HCT116 (cell line): ENCODE measurements around the gene NCOA1. TPM values are rescaled to one million over a fixed set of nuclear protein-coding genes. Genes with fewer than 3 reads are reported as not detected.

Experiments used
- ATAC-seq: fragments of 200-7000 bp; cut with Tn5 transposase; 2 replicates; pipeline ENCODE4 v1.9.1; 2020; ENCODE audit warnings: mild to moderate bottlenecking, moderate library complexity
- BruUV-seq: library from RNA; stranded (reverse); fragments of 400-500 nt; replicated peaks from 2 replicates; lab custom pipeline; 2021; lab: Mats Ljungman, UMichigan
- CTCF ChIA-PET: fragments of 300-600 bp; sonication (Branson Sonifier 250); formaldehyde crosslinking; loops from one replicate; lab custom pipeline; 2021; ENCODE audit warnings: antibody characterized with exemption; lab: Charles Lee
- POLR2A ChIA-PET: fragments of 300-600, 350-600 bp; sonication (Branson Sonifier 250); formaldehyde crosslinking; loops from one replicate; lab custom pipeline; 2021; ENCODE audit warnings: antibody characterized with exemption; lab: Charles Lee
- RAD21 ChIA-PET, 2 experiments: fragments of 300-600 bp; sonication (Branson Sonifier 250); formaldehyde crosslinking; loops; one replicate each; lab custom pipeline; 2023; ENCODE audit warnings: low total read pairs in 2 of 2; ENCODE audit not compliant: uncharacterized antibody in 2 of 2, unreplicated experiment in 2 of 2, low non-redundant PET in 1 of 2; lab: Charles Lee
- DNase-seq: peaks from one replicate; pipeline ENCODE4 v3.0.0-alpha.2; 2010; ENCODE audit warnings: low read depth, low spot score
- H2AFZ ChIP-seq: fragments of 200-600 bp; shearing (Covaris generic), sonication (generic); 2 replicates; pipeline ENCODE4 v1.6.1; 2017; ENCODE audit warnings: low read depth, mixed run types, mixed read lengths, antibody characterized with exemption, low read length; ENCODE audit not compliant: poor library complexity, severe bottlenecking
- H3K27ac ChIP-seq: 2 replicates; pipeline ENCODE4 v1.5.1; 2012; ENCODE audit warnings: low read depth, low read length
- H3K27me3 ChIP-seq: fragments of 200-600 bp; sonication (generic); 2 replicates; pipeline ENCODE4 v1.6.1; 2016; ENCODE audit warnings: mixed run types, low read length, mixed read lengths; ENCODE audit not compliant: insufficient read depth
- H3K36me3 ChIP-seq, 2 experiments: fragments of 200-500 bp in 1 of 2; fragments of 200-600 bp in 1 of 2; sonication (Bioruptor generic) in 1 of 2; sonication (generic) in 1 of 2; 2 replicates each; pipeline versions ENCODE4 v1.5.1 to v1.6.1; 2014 to 2016; ENCODE audit warnings: low read length in 2 of 2, inconsistent platforms in 1 of 2, mixed read lengths in 1 of 2, mixed run types in 1 of 2; ENCODE audit not compliant: insufficient read depth in 2 of 2, control insufficient read depth in 1 of 2
- H3K4me1 ChIP-seq, 2 experiments: fragments of 200-600 bp in 1 of 2; sonication (generic) in 1 of 2; 2 replicates each; pipeline versions ENCODE4 v1.5.1 to v1.6.1; 2012 to 2017; ENCODE audit warnings: low read length in 2 of 2, inconsistent platforms in 1 of 2, mild to moderate bottlenecking in 1 of 2, mixed read lengths in 1 of 2, mixed run types in 1 of 2, moderate library complexity in 1 of 2; ENCODE audit not compliant: insufficient read depth in 2 of 2, control insufficient read depth in 1 of 2
- H3K4me2 ChIP-seq: fragments of 200-600 bp; sonication (generic); 2 replicates; pipeline ENCODE4 v1.6.1; 2017; ENCODE audit warnings: mixed run types, low read length, mixed read lengths
- H3K4me3 ChIP-seq, 2 experiments: fragments of 200-600 bp in 1 of 2; sonication (generic) in 1 of 2; replicated peaks in 1 of 2; 2 replicates each; pipeline ENCODE4 v1.5.1; 2011 to 2016; ENCODE audit warnings: low read length in 2 of 2, control low read depth in 1 of 2, low read depth in 1 of 2, mild to moderate bottlenecking in 1 of 2, mixed read lengths in 1 of 2, mixed run types in 1 of 2
- H3K79me2 ChIP-seq: fragments of 200-600 bp; sonication (generic); 2 replicates; pipeline ENCODE4 v1.6.1; 2017; ENCODE audit warnings: mild to moderate bottlenecking, mixed run types, low read length, moderate library complexity, mixed read lengths; ENCODE audit not compliant: insufficient read depth
- H3K9ac ChIP-seq: fragments of 200-600 bp; sonication (generic); 2 replicates; pipeline ENCODE4 v1.6.1; 2016; ENCODE audit warnings: low read length, mixed read lengths
- H3K9me2 ChIP-seq: fragments of 200-600 bp; sonication (generic), shearing (Covaris generic); 2 replicates; pipeline ENCODE4 v1.6.1; 2017; ENCODE audit warnings: mixed run types, mild to moderate bottlenecking, moderate library complexity; ENCODE audit not compliant: insufficient read depth
- H3K9me3 ChIP-seq, 2 experiments: fragments of 200-500 bp in 1 of 2; fragments of 200-600 bp in 1 of 2; sonication (Bioruptor generic) in 1 of 2; sonication (generic) in 1 of 2; 2 replicates each; pipeline ENCODE4 v1.6.1; 2014 to 2017; ENCODE audit warnings: low read length in 2 of 2, mixed read lengths in 2 of 2, inconsistent platforms in 1 of 2, low read depth in 1 of 2, mild to moderate bottlenecking in 1 of 2, mixed run types in 1 of 2, moderate library complexity in 1 of 2; ENCODE audit not compliant: control insufficient read depth in 1 of 2, insufficient read depth in 1 of 2
- H4K20me1 ChIP-seq: fragments of 200-600 bp; sonication (generic), shearing (Covaris generic); 2 replicates; pipeline ENCODE4 v1.6.1; 2017; ENCODE audit warnings: mixed run types, mild to moderate bottlenecking, moderate library complexity; ENCODE audit not compliant: insufficient read depth
- EGR1 ChIP-seq: IDR thresholded peaks from 2 replicates; pipeline ENCODE4 v1.6.1; 2012; ENCODE audit warnings: low read depth
- ELF1 ChIP-seq: IDR thresholded peaks from 2 replicates; pipeline ENCODE4 v1.6.1; 2012; ENCODE audit warnings: low read depth, borderline replicate concordance
- EZH2 ChIP-seq: fragments of 200-600 bp; sonication (generic); IDR thresholded peaks from 2 replicates; pipeline ENCODE4 v1.6.1; 2017; ENCODE audit warnings: antibody characterized with exemption, mixed run types
- EZH2phosphoT487 ChIP-seq: fragments of 200-600 bp; IDR thresholded peaks from 2 replicates; pipeline ENCODE4 v1.6.1; 2018; ENCODE audit warnings: antibody characterized with exemption, borderline replicate concordance
- FOSL1 ChIP-seq: IDR thresholded peaks from 2 replicates; pipeline ENCODE4 v1.6.1; 2012; ENCODE audit warnings: low read depth
- POLR2AphosphoS5 ChIP-seq: IDR thresholded peaks from 2 replicates; pipeline ENCODE4 v1.6.1; 2011; ENCODE audit warnings: mild to moderate bottlenecking, low read depth, low read length, moderate library complexity
- RAD21 ChIP-seq: IDR thresholded peaks from 2 replicates; pipeline ENCODE4 v1.6.1; 2012; ENCODE audit warnings: low read depth, mild to moderate bottlenecking
- SIN3A ChIP-seq: IDR thresholded peaks from 2 replicates; pipeline ENCODE4 v1.6.1; 2012; ENCODE audit warnings: low read depth
- TCF7L2 ChIP-seq: IDR thresholded peaks from 2 replicates; pipeline ENCODE4 v1.7.0; 2011; ENCODE audit warnings: borderline replicate concordance, inconsistent platforms; ENCODE audit not compliant: insufficient read depth, insufficient read length; ENCODE audit errors: extremely low read depth
- YY1 ChIP-seq: IDR thresholded peaks from 2 replicates; pipeline ENCODE4 v1.6.1; 2011; ENCODE audit warnings: low read length, low read depth, moderate library complexity, mild to moderate bottlenecking; ENCODE audit not compliant: insufficient replicate concordance; ENCODE audit errors: extremely low read depth
- intact Hi-C: fragments of 100-400 bp; cut with micrococcal nuclease; formaldehyde crosslinking; loops from 2 replicates; pipeline ENCODE4 v1.10.0; 2022
- total RNA-seq: library from RNA; stranded (reverse); gene quantifications from one replicate; pipeline ENCODE4 v1.2.1, GENCODE V29; 2021; ENCODE audit not compliant: unreplicated experiment
- TF ChIP-seq, protein P1 (sequence below), 3 experiments: fragments of 200-600 bp in 1 of 3; sonication (generic) in 1 of 3; IDR thresholded peaks in 2 of 3; conservative IDR thresholded peaks in 1 of 3; 2 replicates each; pipeline ENCODE4 v1.5.1; 2012 to 2017; ENCODE audit warnings: low read depth in 2 of 3, low read length in 2 of 3, antibody characterized with exemption in 1 of 3, borderline replicate concordance in 1 of 3, control low read depth in 1 of 3, mild to moderate bottlenecking in 1 of 3, mixed read lengths in 1 of 3, mixed run types in 1 of 3, moderate library complexity in 1 of 3; ENCODE audit not compliant: insufficient read depth in 1 of 3
- TF ChIP-seq, protein P2 (sequence below): IDR thresholded peaks from 2 replicates; pipeline ENCODE4 v1.6.1; 2012
- TF ChIP-seq, protein P3 (sequence below): IDR thresholded peaks from 2 replicates; pipeline ENCODE4 v1.6.1; 2012; ENCODE audit warnings: low read depth

The NCOA1 gene
- total RNA-seq, 1 experiment from 2014 or later: 10.4 TPM

DNA sequence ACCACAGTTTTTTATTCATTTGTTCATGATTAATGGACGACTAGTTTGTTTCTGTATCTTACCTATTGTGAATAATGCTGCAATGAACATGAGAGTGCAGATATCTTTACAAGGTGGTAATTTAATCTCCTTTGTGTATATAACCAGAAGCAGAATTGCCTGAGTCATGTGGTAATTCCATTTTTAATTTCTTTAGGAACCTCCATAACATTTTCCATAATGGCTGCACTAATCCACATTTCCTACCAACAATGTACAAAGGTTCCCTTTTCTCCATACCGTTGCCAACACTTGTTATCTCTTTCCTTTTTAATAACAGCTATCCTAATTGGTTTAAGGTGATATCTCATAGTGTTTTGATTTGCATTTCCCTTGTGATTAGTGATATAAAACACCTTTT lies 36.5 kb downstream of the NCOA1 start:
- no peak overlapping the region for H2AFZ ChIP-seq
- H3K4me3 ChIP-seq: no peak overlapping the region
- no peaks in the 10 kb centered on the region for H3K9me3 ChIP-seq
- ChIA-PET RAD21 (no interaction called here), POLR2A (no interaction called here), CTCF (interaction anchor here (0.7 kb wide), 1 partner anchor 23 kb away, joined by 3 read pairs; no protein-coding TSS in a partner anchor)
- H3K4me2 ChIP-seq: no peak overlapping the region
- H3K36me3 ChIP-seq: no peaks in the 10 kb centered on the region
- H4K20me1 ChIP-seq: no peaks in the 10 kb centered on the region
- BruUV-seq: no TSS peak
- TF ChIP-seq RAD21 (no peak), TCF7L2 (no peak), YY1 (no peak), SIN3A (no peak), FOSL1 (no peak), ELF1 (no peak), EZH2 (no peak), POLR2AphosphoS5 (no peak), EZH2phosphoT487 (no peak), EGR1 (no peak)
- TF ChIP-seq, protein P1, sequence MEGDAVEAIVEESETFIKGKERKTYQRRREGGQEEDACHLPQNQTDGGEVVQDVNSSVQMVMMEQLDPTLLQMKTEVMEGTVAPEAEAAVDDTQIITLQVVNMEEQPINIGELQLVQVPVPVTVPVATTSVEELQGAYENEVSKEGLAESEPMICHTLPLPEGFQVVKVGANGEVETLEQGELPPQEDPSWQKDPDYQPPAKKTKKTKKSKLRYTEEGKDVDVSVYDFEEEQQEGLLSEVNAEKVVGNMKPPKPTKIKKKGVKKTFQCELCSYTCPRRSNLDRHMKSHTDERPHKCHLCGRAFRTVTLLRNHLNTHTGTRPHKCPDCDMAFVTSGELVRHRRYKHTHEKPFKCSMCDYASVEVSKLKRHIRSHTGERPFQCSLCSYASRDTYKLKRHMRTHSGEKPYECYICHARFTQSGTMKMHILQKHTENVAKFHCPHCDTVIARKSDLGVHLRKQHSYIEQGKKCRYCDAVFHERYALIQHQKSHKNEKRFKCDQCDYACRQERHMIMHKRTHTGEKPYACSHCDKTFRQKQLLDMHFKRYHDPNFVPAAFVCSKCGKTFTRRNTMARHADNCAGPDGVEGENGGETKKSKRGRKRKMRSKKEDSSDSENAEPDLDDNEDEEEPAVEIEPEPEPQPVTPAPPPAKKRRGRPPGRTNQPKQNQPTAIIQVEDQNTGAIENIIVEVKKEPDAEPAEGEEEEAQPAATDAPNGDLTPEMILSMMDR (IDR thresholded peaks at IDR 0.05 in 2 of 3, conservative IDR thresholded peaks at IDR 0.05 in 1 of 3; ENCODE audit: borderline replicate concordance in 1 of 3, insufficient read depth in 1 of 3, low read depth in 2 of 3, low read length in 2 of 3): no peak
- TF ChIP-seq, protein P2, sequence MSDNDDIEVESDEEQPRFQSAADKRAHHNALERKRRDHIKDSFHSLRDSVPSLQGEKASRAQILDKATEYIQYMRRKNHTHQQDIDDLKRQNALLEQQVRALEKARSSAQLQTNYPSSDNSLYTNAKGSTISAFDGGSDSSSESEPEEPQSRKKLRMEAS: no peak
- TF ChIP-seq, protein P3, sequence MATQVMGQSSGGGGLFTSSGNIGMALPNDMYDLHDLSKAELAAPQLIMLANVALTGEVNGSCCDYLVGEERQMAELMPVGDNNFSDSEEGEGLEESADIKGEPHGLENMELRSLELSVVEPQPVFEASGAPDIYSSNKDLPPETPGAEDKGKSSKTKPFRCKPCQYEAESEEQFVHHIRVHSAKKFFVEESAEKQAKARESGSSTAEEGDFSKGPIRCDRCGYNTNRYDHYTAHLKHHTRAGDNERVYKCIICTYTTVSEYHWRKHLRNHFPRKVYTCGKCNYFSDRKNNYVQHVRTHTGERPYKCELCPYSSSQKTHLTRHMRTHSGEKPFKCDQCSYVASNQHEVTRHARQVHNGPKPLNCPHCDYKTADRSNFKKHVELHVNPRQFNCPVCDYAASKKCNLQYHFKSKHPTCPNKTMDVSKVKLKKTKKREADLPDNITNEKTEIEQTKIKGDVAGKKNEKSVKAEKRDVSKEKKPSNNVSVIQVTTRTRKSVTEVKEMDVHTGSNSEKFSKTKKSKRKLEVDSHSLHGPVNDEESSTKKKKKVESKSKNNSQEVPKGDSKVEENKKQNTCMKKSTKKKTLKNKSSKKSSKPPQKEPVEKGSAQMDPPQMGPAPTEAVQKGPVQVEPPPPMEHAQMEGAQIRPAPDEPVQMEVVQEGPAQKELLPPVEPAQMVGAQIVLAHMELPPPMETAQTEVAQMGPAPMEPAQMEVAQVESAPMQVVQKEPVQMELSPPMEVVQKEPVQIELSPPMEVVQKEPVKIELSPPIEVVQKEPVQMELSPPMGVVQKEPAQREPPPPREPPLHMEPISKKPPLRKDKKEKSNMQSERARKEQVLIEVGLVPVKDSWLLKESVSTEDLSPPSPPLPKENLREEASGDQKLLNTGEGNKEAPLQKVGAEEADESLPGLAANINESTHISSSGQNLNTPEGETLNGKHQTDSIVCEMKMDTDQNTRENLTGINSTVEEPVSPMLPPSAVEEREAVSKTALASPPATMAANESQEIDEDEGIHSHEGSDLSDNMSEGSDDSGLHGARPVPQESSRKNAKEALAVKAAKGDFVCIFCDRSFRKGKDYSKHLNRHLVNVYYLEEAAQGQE: no peak
- TF ChIP-seq, all 23 proteins: peak for 0
- Histone ChIP-seq H3K9ac (no peak overlapping the region), H3K27ac (no peak overlapping the region), H3K9me2 (no peaks in the 10 kb centered on the region), H3K4me1 (no peaks in the 10 kb centered on the region), H3K27me3 (no peaks in the 10 kb centered on the region), H3K79me2 (no peaks in the 10 kb centered on the region)
- ATAC-seq (no peak), DNase-seq (no peak)
- intact Hi-C loops: no loop called here
